Posterior cingulate gyrus (tissue), 11 donors: ENCODE measurements around the gene ICA1.
"Not testable (repeated sequence)": the region's sequence is repeated elsewhere in the genome, so short reads cannot be mapped to it uniquely, and the experiment has no call there.

Experiments
- DNase-seq, 10 donors: peaks; one replicate each; pipeline versions ENCODE4 v3.0.0 to v3.0.0-alpha.2; 2020 to 2021; ENCODE audit warnings: mixed read lengths in 3 of 10
- intact Hi-C: fragments of 100-400 bp; cut with DNase I; formaldehyde crosslinking; loops from one replicate; pipeline ENCODE4 v1.15.1; 2023

ICA1 gene

GRCh38 chr7:8064828-8065227 is 197.1 kb downstream of the ICA1 start:
- DNase-seq: no peak
- intact Hi-C loops: no loop called here

GRCh38 chr7:8063706-8064297 is 198.2 kb downstream of the ICA1 start:
- intact Hi-C loops: no loop called here
- DNase-seq: no peak

GRCh38 chr7:8063300-8063699 is 198.7 kb downstream of the ICA1 start:
- DNase-seq, intact Hi-C loops: not testable (repeated sequence)
